ENCODE data around the gene BEGAIN.

DNA sequence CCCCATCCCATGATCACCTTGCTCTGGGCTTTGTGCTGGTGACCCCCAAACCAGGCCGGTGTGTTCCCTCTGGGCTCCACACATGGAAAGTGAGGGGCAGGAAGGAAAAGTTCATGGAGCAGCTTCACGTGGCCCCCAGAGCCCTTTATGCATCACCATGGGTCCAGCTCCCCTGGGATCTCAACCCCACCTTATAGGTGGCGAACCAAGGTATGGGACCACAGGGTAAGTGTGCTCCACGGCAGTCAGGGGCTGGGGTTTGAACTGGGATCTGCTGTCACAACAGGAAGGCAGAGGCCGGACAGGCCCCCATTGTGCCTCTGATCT is 7.4 kb upstream of the BEGAIN start:
- TF ChIP-seq POLR2A (IDR thresholded peaks at IDR 0.05; ENCODE audit: low read depth, low read length) (no peak), TAF1 (IDR thresholded peaks at IDR 0.05; ENCODE audit: borderline replicate concordance, low read depth, low read length) (no peak)

Measured in GM12892 (cell line).